ENCODE measurements around the gene MACIR. TPM values are rescaled to one million over a fixed set of nuclear protein-coding genes. Genes with fewer than 3 reads are reported as not detected.
"Not testable (repeated sequence)": the region's sequence is repeated elsewhere in the genome, so short reads cannot be mapped to it uniquely, and the experiment has no call there.

MACIR gene
- total and polyA plus RNA-seq, 2 donors (not counting 1 experiment from before 2014, with no cell fraction given) = 3.5 to 7.3 TPM

DNA sequence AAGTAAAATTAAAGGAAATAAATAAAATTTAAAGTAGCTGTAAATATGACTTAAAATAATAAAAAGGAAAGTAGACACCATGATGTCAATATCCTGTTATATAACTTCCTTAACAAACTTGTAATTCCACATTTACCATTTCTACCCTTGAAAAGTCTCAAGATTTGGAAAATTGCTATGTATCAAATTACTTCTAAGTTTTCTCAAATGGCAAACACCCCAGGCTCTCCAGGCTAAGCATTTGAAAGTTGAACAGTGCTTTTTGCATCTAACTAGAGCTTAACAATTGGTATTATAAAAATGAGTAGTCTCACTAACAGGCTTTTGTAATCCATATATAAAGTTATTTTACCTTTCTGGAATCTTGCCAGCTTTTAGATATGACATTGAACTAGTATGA, 41.5 kb upstream of the MACIR start:
- H3K9me3 ChIP-seq (ENCODE audit: control insufficient read depth, insufficient read depth, low read depth, low read length) = no peaks in the 10 kb centered on the region
- TF ChIP-seq, protein P1, sequence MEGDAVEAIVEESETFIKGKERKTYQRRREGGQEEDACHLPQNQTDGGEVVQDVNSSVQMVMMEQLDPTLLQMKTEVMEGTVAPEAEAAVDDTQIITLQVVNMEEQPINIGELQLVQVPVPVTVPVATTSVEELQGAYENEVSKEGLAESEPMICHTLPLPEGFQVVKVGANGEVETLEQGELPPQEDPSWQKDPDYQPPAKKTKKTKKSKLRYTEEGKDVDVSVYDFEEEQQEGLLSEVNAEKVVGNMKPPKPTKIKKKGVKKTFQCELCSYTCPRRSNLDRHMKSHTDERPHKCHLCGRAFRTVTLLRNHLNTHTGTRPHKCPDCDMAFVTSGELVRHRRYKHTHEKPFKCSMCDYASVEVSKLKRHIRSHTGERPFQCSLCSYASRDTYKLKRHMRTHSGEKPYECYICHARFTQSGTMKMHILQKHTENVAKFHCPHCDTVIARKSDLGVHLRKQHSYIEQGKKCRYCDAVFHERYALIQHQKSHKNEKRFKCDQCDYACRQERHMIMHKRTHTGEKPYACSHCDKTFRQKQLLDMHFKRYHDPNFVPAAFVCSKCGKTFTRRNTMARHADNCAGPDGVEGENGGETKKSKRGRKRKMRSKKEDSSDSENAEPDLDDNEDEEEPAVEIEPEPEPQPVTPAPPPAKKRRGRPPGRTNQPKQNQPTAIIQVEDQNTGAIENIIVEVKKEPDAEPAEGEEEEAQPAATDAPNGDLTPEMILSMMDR (conservative IDR thresholded peaks at IDR 0.05 in 1 of 2, IDR thresholded peaks at IDR 0.05 in 1 of 2; ENCODE audit: low read depth in 1 of 2, low read length in 2 of 2) = no peak
- no peak for TF ChIP-seq EZH2 (IDR thresholded peaks at IDR 0.05; ENCODE audit: low read length, missing control alignments)
- no peaks in the 10 kb centered on the region for H3K4me1 ChIP-seq (ENCODE audit: control insufficient read depth, extremely low read depth, insufficient read depth, low read length)
- no peak overlapping the region for H3K27ac ChIP-seq (ENCODE audit: insufficient read depth, low read length)
- no peaks in the 10 kb centered on the region for H3K27me3 ChIP-seq (ENCODE audit: control insufficient read depth, insufficient read depth, low read length)
- H3K4me2 ChIP-seq (ENCODE audit: extremely low read depth, insufficient read depth, low read length) = no peak overlapping the region
- no peak overlapping the region for H3K4me3 ChIP-seq (replicated peaks in 1 of 4; ENCODE audit: control extremely low read depth in 1 of 4, insufficient read depth in 1 of 4, low read depth in 3 of 4, low read length in 4 of 4)
- no peak for DNase-seq (ENCODE audit: low read depth in 2 of 2)
- no peaks in the 10 kb centered on the region for H4K20me1 ChIP-seq (ENCODE audit: control insufficient read depth, extremely low read depth, insufficient read depth, low read length)
- no peaks in the 10 kb centered on the region for H3K36me3 ChIP-seq (ENCODE audit: control insufficient read depth, insufficient read depth, low read length)
- no peak overlapping the region for H2AFZ ChIP-seq (ENCODE audit: low read length)
- no peak overlapping the region for H3K9ac ChIP-seq (ENCODE audit: insufficient read depth, low read length)
- H3K79me2 ChIP-seq (ENCODE audit: control insufficient read depth, insufficient read depth, low read length) = no peaks in the 10 kb centered on the region

GRCh38 chr5:103218164-103218563, 40.4 kb upstream of the MACIR start:
- Histone ChIP-seq H3K27me3 (ENCODE audit: control insufficient read depth, insufficient read depth, low read length) (no peaks in the 10 kb centered on the region), H3K79me2 (ENCODE audit: control insufficient read depth, insufficient read depth, low read length) (no peaks in the 10 kb centered on the region), H3K4me3 (replicated peaks in 1 of 4; ENCODE audit: control extremely low read depth in 1 of 4, insufficient read depth in 1 of 4, low read depth in 3 of 4, low read length in 4 of 4) (no peak overlapping the region), H3K36me3 (ENCODE audit: control insufficient read depth, insufficient read depth, low read length) (no peaks in the 10 kb centered on the region), H3K9ac (ENCODE audit: insufficient read depth, low read length) (no peak overlapping the region), H3K4me1 (ENCODE audit: control insufficient read depth, extremely low read depth, insufficient read depth, low read length) (no peaks in the 10 kb centered on the region), H3K27ac (ENCODE audit: insufficient read depth, low read length) (no peak overlapping the region), H4K20me1 (ENCODE audit: control insufficient read depth, extremely low read depth, insufficient read depth, low read length) (no peaks in the 10 kb centered on the region), H3K9me3 (ENCODE audit: control insufficient read depth, insufficient read depth, low read depth, low read length) (no peaks in the 10 kb centered on the region), H3K4me2 (ENCODE audit: extremely low read depth, insufficient read depth, low read length) (no peak overlapping the region), H2AFZ (ENCODE audit: low read length) (no peak overlapping the region)
- TF ChIP-seq EZH2 (IDR thresholded peaks at IDR 0.05; ENCODE audit: low read length, missing control alignments) = no peak
- TF ChIP-seq, protein P1 (conservative IDR thresholded peaks at IDR 0.05 in 1 of 2, IDR thresholded peaks at IDR 0.05 in 1 of 2; ENCODE audit: low read depth in 1 of 2, low read length in 2 of 2) = no peak
- peak; percentile 70 to 94 for DNase-seq (ENCODE audit: low read depth in 2 of 2)

- H3K27ac ChIP-seq (ENCODE audit: insufficient read depth, low read length); H3K79me2 ChIP-seq (ENCODE audit: control insufficient read depth, insufficient read depth, low read length): not testable (repeated sequence)
Measured at GRCh38 chr5:103219074-103219473, 39.5 kb upstream of the MACIR start.

More at GRCh38 chr5:103219074-103219473, 39.5 kb upstream of the MACIR start:
- not testable (repeated sequence) for H3K27me3 ChIP-seq (ENCODE audit: control insufficient read depth, insufficient read depth, low read length); H2AFZ ChIP-seq (ENCODE audit: low read length); H3K4me1 ChIP-seq (ENCODE audit: control insufficient read depth, extremely low read depth, insufficient read depth, low read length); H3K9ac ChIP-seq (ENCODE audit: insufficient read depth, low read length); H4K20me1 ChIP-seq (ENCODE audit: control insufficient read depth, extremely low read depth, insufficient read depth, low read length); DNase-seq (ENCODE audit: low read depth in 2 of 2); H3K4me2 ChIP-seq (ENCODE audit: extremely low read depth, insufficient read depth, low read length); H3K9me3 ChIP-seq (ENCODE audit: control insufficient read depth, insufficient read depth, low read depth, low read length); H3K4me3 ChIP-seq (replicated peaks in 1 of 4; ENCODE audit: control extremely low read depth in 1 of 4, insufficient read depth in 1 of 4, low read depth in 3 of 4, low read length in 4 of 4); H3K36me3 ChIP-seq (ENCODE audit: control insufficient read depth, insufficient read depth, low read length)

All from fibroblast of lung (primary cell).